ENCODE results near the gene IFT122. TPM values are rescaled to one million over a fixed set of nuclear protein-coding genes. Genes with fewer than 3 reads are reported as not detected.

Gene IFT122
- total and polyA plus RNA-seq, 2 donors (not counting 3 experiments of a cell fraction or from before 2014, with no cell fraction given): 38.4 to 41.7 TPM

GRCh38 chr3:129534428-129535027 lies 94.5 kb downstream of the IFT122 start:
- intact Hi-C loops (cut with micrococcal nuclease) (no loop called here), dilution Hi-C loops (cut with MboI; ENCODE audit: extremely low pct_ligation_motif_present, low sequenced_read_pairs) (no loop called here)
- DNase-seq (ENCODE audit: low read depth, low spot score) (no peak), FAIRE-seq (no peak)
- Histone ChIP-seq H3K9me1 (replicated peaks; ENCODE audit: control insufficient read depth, extremely low read depth, insufficient read depth, low read length) (no peaks in the 10 kb centered on the region), H3K9ac (replicated peaks; ENCODE audit: extremely low read depth, insufficient read depth, low read length) (no peak overlapping the region), H3K4me3 (replicated peaks in 1 of 3; ENCODE audit: insufficient read depth in 1 of 3, low read depth in 1 of 3, low read length in 3 of 3) (no peak overlapping the region), H3K4me2 (ENCODE audit: insufficient read depth, low read length) (no peak overlapping the region), H2AFZ (ENCODE audit: low read depth, low read length) (no peak overlapping the region), H3K27ac (ENCODE audit: insufficient read depth, low read depth, low read length) (no peak overlapping the region), H3K36me3 (ENCODE audit: control insufficient read depth in 2 of 2, extremely low read depth in 1 of 2, insufficient read depth in 2 of 2, low read length in 2 of 2) (no peaks in the 10 kb centered on the region), H3K79me2 (ENCODE audit: control insufficient read depth, insufficient read depth, low read length) (no peaks in the 10 kb centered on the region), H3K4me1 (ENCODE audit: control insufficient read depth, extremely low read depth, insufficient read depth, low read length) (peaks cover 7% of the 10 kb centered on the region), H3K9me3 (replicated peaks; ENCODE audit: control insufficient read depth, insufficient read depth, low read length) (no peaks in the 10 kb centered on the region), H4K20me1 (replicated peaks; ENCODE audit: control insufficient read depth, extremely low read depth, insufficient read depth, low read length) (no peaks in the 10 kb centered on the region), H3K27me3 (ENCODE audit: control insufficient read depth in 2 of 2, insufficient read depth in 2 of 2, low read length in 2 of 2) (no peaks in the 10 kb centered on the region)
- TF ChIP-seq JUN (IDR thresholded peaks at IDR 0.05; ENCODE audit: borderline replicate concordance, insufficient read depth, insufficient read length, low read depth): no peak
- TF ChIP-seq POLR2AphosphoS5 (IDR thresholded peaks at IDR 0.05; ENCODE audit: insufficient read depth, low read depth, low read length): no peak
- TF ChIP-seq FOS (IDR thresholded peaks at IDR 0.05; ENCODE audit: borderline replicate concordance, insufficient read depth, low read length): no peak
- TF ChIP-seq MYC (IDR thresholded peaks at IDR 0.05; ENCODE audit: low read depth, low read length): no peak
- TF ChIP-seq MAX (IDR thresholded peaks at IDR 0.05; ENCODE audit: insufficient read depth, insufficient read length): no peak
- no peak for TF ChIP-seq POLR2A (IDR thresholded peaks at IDR 0.05; ENCODE audit: low read depth, low read length)
- no peak for TF ChIP-seq CTCF (IDR thresholded peaks at IDR 0.05; ENCODE audit: extremely low read depth in 1 of 2, insufficient read depth in 1 of 2, low read depth in 1 of 2, low read length in 2 of 2)
- no peak for TF ChIP-seq EZH2 (IDR thresholded peaks at IDR 0.05; ENCODE audit: borderline replicate concordance, low read depth, low read length, severe bottlenecking)
- TF ChIP-seq GATA2 (IDR thresholded peaks at IDR 0.05; ENCODE audit: insufficient read depth, insufficient read length, low read depth, low read length): no peak
- CTCF ChIA-PET: interaction anchor here (0.8 to 1.5 kb wide), 7 partner anchors 9 to 44 kb away, joined by 3 to 8 read pairs (median 3); partner anchors contain the start of gene H1-8
- POLR2A ChIA-PET: interaction anchor here (1.3 kb wide), 1 partner anchor 218 kb away, joined by 3 read pairs; a partner anchor contains a TSS
- no TSS peak for BruUV-seq (replicated peaks)

Data from endothelial cell of umbilical vein (primary cell).